Right forelimb (tissue), 1 donor: ENCODE results near the gene MISP.

Source experiments
- DNase-seq: peaks from one replicate; pipeline ENCODE4 v3.0.0-alpha.2; 2018

The MISP gene

GRCh38 chr19:748274-748598 is 2.7 kb upstream of the MISP start:
- DNase-seq: no peak

GRCh38 chr19:749811-750210 is 1.1 kb upstream of the MISP start:
- DNase-seq: no peak

GRCh38 chr19:751501-752341 is 809 bp downstream of the MISP start:
- DNase-seq: no peak

GRCh38 chr19:752652-753517 is 2.0 kb downstream of the MISP start:
- no peak for DNase-seq

- DNase-seq: no peak
These were observed 3.6 kb downstream of the MISP start for GRCh38 chr19:754530-754929.

- DNase-seq: no peak
These were observed 4.2 kb downstream of the MISP start for GRCh38 chr19:755063-755462.

- DNase-seq: no peak
These were observed 5.3 kb downstream of the MISP start for GRCh38 chr19:756236-756635.

- DNase-seq: no peak
These were observed 6.1 kb downstream of the MISP start for GRCh38 chr19:756821-757688.

GRCh38 chr19:757811-758668 is 7.1 kb downstream of the MISP start:
- DNase-seq: no peak

- no peak for DNase-seq
These were observed 12.3 kb downstream of the MISP start for GRCh38 chr19:763181-763580.

GRCh38 chr19:763869-764268 is 13.0 kb downstream of the MISP start:
- DNase-seq: no peak

GRCh38 chr19:764301-764700 is 13.4 kb downstream of the MISP start:
- no peak for DNase-seq

GRCh38 chr19:765179-765738 is 14.3 kb downstream of the MISP start:
- no peak for DNase-seq

GRCh38 chr19:768424-768823 is 17.5 kb downstream of the MISP start:
- DNase-seq: no peak

- DNase-seq: no peak
These were observed 18.7 kb downstream of the MISP start for GRCh38 chr19:769616-770015.

- DNase-seq: no peak
These were observed 20.4 kb downstream of the MISP start for GRCh38 chr19:771332-771785.

GRCh38 chr19:772063-772462 is 21.2 kb downstream of the MISP start:
- no peak for DNase-seq

- no peak for DNase-seq
These were observed 22.0 kb downstream of the MISP start for GRCh38 chr19:772730-773436.

- DNase-seq: no peak
These were observed 25.6 kb downstream of the MISP start for GRCh38 chr19:776549-776948.

- DNase-seq: peak; percentile 70
These were observed 28.2 kb downstream of the MISP start for GRCh38 chr19:778910-779653.
